HEK293 (cell line): ENCODE measurements around the gene ARHGAP26.
A peak's percentile ranks its signal among the peaks of the same experiment; 100 is the strongest.

Experiments used
- EGR2 ChIP-seq: fragments of 450-650 bp; formaldehyde crosslinking; IDR thresholded peaks from 2 replicates; pipeline ENCODE4 v1.5.1; 2016; ENCODE audit warnings: low read depth, missing biosample characterization, missing genetic modification characterization
- FEZF1 ChIP-seq: fragments of 450-650 bp; formaldehyde crosslinking; IDR thresholded peaks from 2 replicates; pipeline ENCODE4 v1.5.1; 2016; ENCODE audit warnings: missing biosample characterization, missing genetic modification characterization
- GLIS1 ChIP-seq: fragments of 450-650 bp; formaldehyde crosslinking; IDR thresholded peaks from 2 replicates; pipeline ENCODE4 v1.5.1; 2016; ENCODE audit warnings: missing biosample characterization, missing genetic modification characterization
- IKZF3 ChIP-seq: fragments of 450-650 bp; IDR thresholded peaks from 2 replicates; pipeline ENCODE4 v1.5.0; 2018; ENCODE audit warnings: missing biosample characterization, mild to moderate bottlenecking, missing genetic modification characterization, moderate library complexity
- KLF7 ChIP-seq: fragments of 450-650 bp; formaldehyde crosslinking; IDR thresholded peaks from 2 replicates; pipeline ENCODE4 v1.5.1; 2016; ENCODE audit warnings: missing biosample characterization, missing genetic modification characterization, borderline replicate concordance
- KLF8 ChIP-seq: fragments of 450-650 bp; formaldehyde crosslinking; IDR thresholded peaks from 2 replicates; pipeline ENCODE4 v1.5.1; 2016; ENCODE audit warnings: missing biosample characterization, missing genetic modification characterization
- REPIN1 ChIP-seq: fragments of 450-650 bp; formaldehyde crosslinking; IDR thresholded peaks from 2 replicates; pipeline ENCODE4 v1.5.1; 2017; ENCODE audit warnings: missing biosample characterization, missing genetic modification characterization, low read depth
- SCRT1 ChIP-seq: fragments of 450-650 bp; formaldehyde crosslinking; IDR thresholded peaks from 2 replicates; pipeline ENCODE4 v1.5.1; 2016; ENCODE audit warnings: missing biosample characterization, missing genetic modification characterization, borderline replicate concordance
- ZBTB1 ChIP-seq: fragments of 450-650 bp; formaldehyde crosslinking; IDR thresholded peaks from 2 replicates; pipeline ENCODE4 v1.5.1; 2016; ENCODE audit warnings: missing biosample characterization, missing genetic modification characterization
- ZFHX2 ChIP-seq: fragments of 450-650 bp; formaldehyde crosslinking; conservative IDR thresholded peaks from 2 replicates; pipeline ENCODE4 v1.5.1; 2016; ENCODE audit warnings: missing biosample characterization, missing genetic modification characterization
- ZNF10 ChIP-seq: fragments of 450-650 bp; formaldehyde crosslinking; IDR thresholded peaks from 2 replicates; pipeline ENCODE4 v1.5.1; 2017; ENCODE audit warnings: missing biosample characterization, missing genetic modification characterization
- ZNF214 ChIP-seq: fragments of 450-650 bp; formaldehyde crosslinking; IDR thresholded peaks from 2 replicates; pipeline ENCODE4 v1.5.1; 2017; ENCODE audit warnings: missing biosample characterization, mild to moderate bottlenecking, missing genetic modification characterization, borderline replicate concordance
- ZNF311 ChIP-seq: fragments of 450-650 bp; formaldehyde crosslinking; IDR thresholded peaks from 2 replicates; pipeline ENCODE4 v1.5.1; 2017; ENCODE audit warnings: missing biosample characterization, missing genetic modification characterization, borderline replicate concordance
- ZNF391 ChIP-seq: fragments of 450-650 bp; formaldehyde crosslinking; IDR thresholded peaks from 2 replicates; pipeline ENCODE4 v1.5.1; 2016; ENCODE audit warnings: low read depth, missing biosample characterization, missing genetic modification characterization, borderline replicate concordance
- ZNF521 ChIP-seq: fragments of 450-650 bp; formaldehyde crosslinking; IDR thresholded peaks from 2 replicates; pipeline ENCODE4 v1.5.1; 2017; ENCODE audit warnings: missing biosample characterization, mild to moderate bottlenecking, missing genetic modification characterization
- ZNF560 ChIP-seq: fragments of 450-650 bp; formaldehyde crosslinking; IDR thresholded peaks from 2 replicates; pipeline ENCODE4 v1.5.1; 2017; ENCODE audit warnings: missing biosample characterization, missing genetic modification characterization, borderline replicate concordance
- ZNF571 ChIP-seq: fragments of 450-650 bp; formaldehyde crosslinking; IDR thresholded peaks from 2 replicates; pipeline ENCODE4 v1.5.0; 2017; ENCODE audit warnings: missing biosample characterization, missing genetic modification characterization
- ZNF621 ChIP-seq: fragments of 450-650 bp; formaldehyde crosslinking; IDR thresholded peaks from 2 replicates; pipeline ENCODE4 v1.5.1; 2017; ENCODE audit warnings: missing biosample characterization, missing genetic modification characterization
- ZNF837 ChIP-seq: fragments of 450-650 bp; formaldehyde crosslinking; IDR thresholded peaks from 2 replicates; pipeline ENCODE4 v1.5.1; 2016; ENCODE audit warnings: missing biosample characterization, missing genetic modification characterization
- ZNF843 ChIP-seq: fragments of 450-650 bp; formaldehyde crosslinking; IDR thresholded peaks from 2 replicates; pipeline ENCODE4 v1.5.1; 2016; ENCODE audit warnings: missing biosample characterization, missing genetic modification characterization
- ZSCAN30 ChIP-seq: fragments of 450-650 bp; IDR thresholded peaks from 2 replicates; pipeline ENCODE4 v1.5.1; 2018; ENCODE audit warnings: missing biosample characterization, mild to moderate bottlenecking, missing genetic modification characterization, moderate library complexity
- ZXDB ChIP-seq: fragments of 450-650 bp; formaldehyde crosslinking; IDR thresholded peaks from 2 replicates; pipeline ENCODE4 v1.5.1; 2016; ENCODE audit warnings: missing biosample characterization, missing genetic modification characterization
- TF ChIP-seq, protein P1 (sequence below): fragments of 450-650 bp; IDR thresholded peaks from 2 replicates; pipeline ENCODE4 v1.5.1; 2018; ENCODE audit warnings: missing biosample characterization, missing genetic modification characterization
- TF ChIP-seq, protein P2 (sequence below): fragments of 450-650 bp; formaldehyde crosslinking; IDR thresholded peaks from 2 replicates; pipeline ENCODE4 v1.5.1; 2017; ENCODE audit warnings: missing biosample characterization, missing genetic modification characterization
- TF ChIP-seq, protein P3 (sequence below): fragments of 450-650 bp; formaldehyde crosslinking; IDR thresholded peaks from 2 replicates; pipeline ENCODE4 v1.5.1; 2016; ENCODE audit warnings: missing biosample characterization, missing genetic modification characterization
- TF ChIP-seq, protein P4 (sequence below): fragments of 450-650 bp; IDR thresholded peaks from 2 replicates; pipeline ENCODE4 v1.5.1; 2018; ENCODE audit warnings: missing biosample characterization, mild to moderate bottlenecking, missing genetic modification characterization
- TF ChIP-seq, protein P5 (sequence below): fragments of 450-650 bp; formaldehyde crosslinking; IDR thresholded peaks from 2 replicates; pipeline ENCODE4 v1.5.1; 2016; ENCODE audit warnings: missing biosample characterization, missing genetic modification characterization
- TF ChIP-seq, protein P6 (sequence below): fragments of 450-650 bp; formaldehyde crosslinking; IDR thresholded peaks from 2 replicates; pipeline ENCODE4 v1.5.1; 2016; ENCODE audit warnings: missing biosample characterization, missing genetic modification characterization

Gene ARHGAP26

DNA sequence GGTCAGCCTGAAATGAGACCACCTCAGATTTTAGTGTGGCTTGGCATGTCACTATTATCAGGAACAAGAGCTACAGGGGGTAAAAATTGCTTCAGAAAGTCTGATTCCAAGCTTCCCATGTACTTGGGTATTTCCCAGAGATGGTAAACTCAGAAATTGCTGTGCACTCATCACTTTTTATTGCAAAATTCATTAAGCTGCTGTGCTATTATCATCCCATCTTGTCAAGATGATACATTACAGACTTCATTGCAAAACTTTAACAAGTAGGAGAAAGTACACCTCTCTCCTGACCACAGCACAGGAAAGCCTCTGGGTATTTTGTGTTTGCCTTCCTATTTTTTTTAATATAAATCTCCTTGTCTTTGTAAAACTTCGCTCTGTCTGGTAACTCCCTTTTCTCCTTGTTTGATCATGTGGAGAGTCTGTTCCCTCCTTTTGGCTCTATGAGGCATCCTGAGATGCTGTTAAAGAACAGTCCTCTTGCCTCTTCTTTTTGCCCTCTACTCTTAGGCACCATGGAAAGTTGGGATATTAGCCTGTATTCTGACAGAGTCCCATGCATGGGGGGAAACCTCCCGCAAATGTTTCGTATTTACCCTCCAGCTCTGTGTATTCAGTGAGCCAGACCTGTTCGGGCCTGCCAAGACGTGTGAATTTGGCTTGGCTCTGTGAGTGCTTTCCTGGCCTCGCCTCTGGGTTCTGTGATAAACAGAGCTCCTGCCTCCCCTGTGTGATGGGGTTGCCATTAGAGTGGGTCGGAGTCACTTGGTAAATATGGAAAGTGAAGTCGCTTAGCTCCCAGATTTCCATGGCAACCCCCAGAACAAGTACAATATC lies 372.6 kb downstream of the ARHGAP26 start (continued):
- TF ChIP-seq, protein P1, sequence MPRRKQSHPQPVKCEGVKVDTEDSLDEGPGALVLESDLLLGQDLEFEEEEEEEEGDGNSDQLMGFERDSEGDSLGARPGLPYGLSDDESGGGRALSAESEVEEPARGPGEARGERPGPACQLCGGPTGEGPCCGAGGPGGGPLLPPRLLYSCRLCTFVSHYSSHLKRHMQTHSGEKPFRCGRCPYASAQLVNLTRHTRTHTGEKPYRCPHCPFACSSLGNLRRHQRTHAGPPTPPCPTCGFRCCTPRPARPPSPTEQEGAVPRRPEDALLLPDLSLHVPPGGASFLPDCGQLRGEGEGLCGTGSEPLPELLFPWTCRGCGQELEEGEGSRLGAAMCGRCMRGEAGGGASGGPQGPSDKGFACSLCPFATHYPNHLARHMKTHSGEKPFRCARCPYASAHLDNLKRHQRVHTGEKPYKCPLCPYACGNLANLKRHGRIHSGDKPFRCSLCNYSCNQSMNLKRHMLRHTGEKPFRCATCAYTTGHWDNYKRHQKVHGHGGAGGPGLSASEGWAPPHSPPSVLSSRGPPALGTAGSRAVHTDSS (tag by site-specific recombination) = no peak
- TF ChIP-seq ZNF560 (no peak), ZXDB (no peak), ZNF391 (tag by site-specific recombination) (no peak), ZBTB1 (tag by site-specific recombination) (no peak), REPIN1 (tag by site-specific recombination) (no peak), ZNF571 (tag by site-specific recombination) (no peak), FEZF1 (tag by site-specific recombination) (peak; percentile 66), ZNF843 (peak; percentile 26; the same call in 1 of the 2 replicates), SCRT1 (tag by site-specific recombination) (no peak), ZFHX2 (tag by site-specific recombination) (no peak), ZSCAN30 (tag by site-specific recombination) (peak; percentile 41; the same call in 1 of the 2 replicates), ZNF311 (tag by site-specific recombination) (no peak), ZNF10 (no peak), EGR2 (tag by site-specific recombination) (no peak), GLIS1 (peak; percentile 81), KLF8 (no peak), ZNF214 (tag by site-specific recombination) (no peak), IKZF3 (peak; percentile 47; the same call in 1 of the 2 replicates), ZNF521 (tag by site-specific recombination) (no peak), KLF7 (tag by site-specific recombination) (no peak), ZNF621 (tag by site-specific recombination) (no peak), ZNF837 (tag by site-specific recombination) (no peak)
- TF ChIP-seq, protein P2, sequence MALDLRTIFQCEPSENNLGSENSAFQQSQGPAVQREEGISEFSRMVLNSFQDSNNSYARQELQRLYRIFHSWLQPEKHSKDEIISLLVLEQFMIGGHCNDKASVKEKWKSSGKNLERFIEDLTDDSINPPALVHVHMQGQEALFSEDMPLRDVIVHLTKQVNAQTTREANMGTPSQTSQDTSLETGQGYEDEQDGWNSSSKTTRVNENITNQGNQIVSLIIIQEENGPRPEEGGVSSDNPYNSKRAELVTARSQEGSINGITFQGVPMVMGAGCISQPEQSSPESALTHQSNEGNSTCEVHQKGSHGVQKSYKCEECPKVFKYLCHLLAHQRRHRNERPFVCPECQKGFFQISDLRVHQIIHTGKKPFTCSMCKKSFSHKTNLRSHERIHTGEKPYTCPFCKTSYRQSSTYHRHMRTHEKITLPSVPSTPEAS (tag by site-specific recombination) = no peak
- TF ChIP-seq, protein P3, sequence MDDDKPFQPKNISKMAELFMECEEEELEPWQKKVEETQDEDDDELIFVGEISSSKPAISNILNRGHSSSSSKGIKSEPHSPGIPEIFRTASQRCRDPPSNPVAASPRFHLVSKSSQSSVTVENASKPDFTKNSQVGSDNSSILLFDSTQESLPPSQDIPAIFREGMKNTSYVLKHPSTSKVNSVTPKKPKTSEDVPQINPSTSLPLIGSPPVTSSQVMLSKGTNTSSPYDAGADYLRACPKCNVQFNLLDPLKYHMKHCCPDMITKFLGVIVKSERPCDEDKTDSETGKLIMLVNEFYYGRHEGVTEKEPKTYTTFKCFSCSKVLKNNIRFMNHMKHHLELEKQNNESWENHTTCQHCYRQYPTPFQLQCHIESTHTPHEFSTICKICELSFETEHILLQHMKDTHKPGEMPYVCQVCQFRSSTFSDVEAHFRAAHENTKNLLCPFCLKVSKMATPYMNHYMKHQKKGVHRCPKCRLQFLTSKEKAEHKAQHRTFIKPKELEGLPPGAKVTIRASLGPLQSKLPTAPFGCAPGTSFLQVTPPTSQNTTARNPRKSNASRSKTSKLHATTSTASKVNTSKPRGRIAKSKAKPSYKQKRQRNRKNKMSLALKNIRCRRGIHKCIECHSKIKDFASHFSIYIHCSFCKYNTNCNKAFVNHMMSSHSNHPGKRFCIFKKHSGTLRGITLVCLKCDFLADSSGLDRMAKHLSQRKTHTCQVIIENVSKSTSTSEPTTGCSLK (tag by site-specific recombination) = no peak
- TF ChIP-seq, protein P4, sequence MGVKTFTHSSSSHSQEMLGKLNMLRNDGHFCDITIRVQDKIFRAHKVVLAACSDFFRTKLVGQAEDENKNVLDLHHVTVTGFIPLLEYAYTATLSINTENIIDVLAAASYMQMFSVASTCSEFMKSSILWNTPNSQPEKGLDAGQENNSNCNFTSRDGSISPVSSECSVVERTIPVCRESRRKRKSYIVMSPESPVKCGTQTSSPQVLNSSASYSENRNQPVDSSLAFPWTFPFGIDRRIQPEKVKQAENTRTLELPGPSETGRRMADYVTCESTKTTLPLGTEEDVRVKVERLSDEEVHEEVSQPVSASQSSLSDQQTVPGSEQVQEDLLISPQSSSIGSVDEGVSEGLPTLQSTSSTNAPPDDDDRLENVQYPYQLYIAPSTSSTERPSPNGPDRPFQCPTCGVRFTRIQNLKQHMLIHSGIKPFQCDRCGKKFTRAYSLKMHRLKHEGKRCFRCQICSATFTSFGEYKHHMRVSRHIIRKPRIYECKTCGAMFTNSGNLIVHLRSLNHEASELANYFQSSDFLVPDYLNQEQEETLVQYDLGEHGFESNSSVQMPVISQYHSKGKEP (tag by site-specific recombination) = peak; percentile 71; the same call in 1 of the 2 replicates
- TF ChIP-seq, protein P5, sequence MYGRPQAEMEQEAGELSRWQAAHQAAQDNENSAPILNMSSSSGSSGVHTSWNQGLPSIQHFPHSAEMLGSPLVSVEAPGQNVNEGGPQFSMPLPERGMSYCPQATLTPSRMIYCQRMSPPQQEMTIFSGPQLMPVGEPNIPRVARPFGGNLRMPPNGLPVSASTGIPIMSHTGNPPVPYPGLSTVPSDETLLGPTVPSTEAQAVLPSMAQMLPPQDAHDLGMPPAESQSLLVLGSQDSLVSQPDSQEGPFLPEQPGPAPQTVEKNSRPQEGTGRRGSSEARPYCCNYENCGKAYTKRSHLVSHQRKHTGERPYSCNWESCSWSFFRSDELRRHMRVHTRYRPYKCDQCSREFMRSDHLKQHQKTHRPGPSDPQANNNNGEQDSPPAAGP (tag by site-specific recombination) = no peak
- TF ChIP-seq, protein P6, sequence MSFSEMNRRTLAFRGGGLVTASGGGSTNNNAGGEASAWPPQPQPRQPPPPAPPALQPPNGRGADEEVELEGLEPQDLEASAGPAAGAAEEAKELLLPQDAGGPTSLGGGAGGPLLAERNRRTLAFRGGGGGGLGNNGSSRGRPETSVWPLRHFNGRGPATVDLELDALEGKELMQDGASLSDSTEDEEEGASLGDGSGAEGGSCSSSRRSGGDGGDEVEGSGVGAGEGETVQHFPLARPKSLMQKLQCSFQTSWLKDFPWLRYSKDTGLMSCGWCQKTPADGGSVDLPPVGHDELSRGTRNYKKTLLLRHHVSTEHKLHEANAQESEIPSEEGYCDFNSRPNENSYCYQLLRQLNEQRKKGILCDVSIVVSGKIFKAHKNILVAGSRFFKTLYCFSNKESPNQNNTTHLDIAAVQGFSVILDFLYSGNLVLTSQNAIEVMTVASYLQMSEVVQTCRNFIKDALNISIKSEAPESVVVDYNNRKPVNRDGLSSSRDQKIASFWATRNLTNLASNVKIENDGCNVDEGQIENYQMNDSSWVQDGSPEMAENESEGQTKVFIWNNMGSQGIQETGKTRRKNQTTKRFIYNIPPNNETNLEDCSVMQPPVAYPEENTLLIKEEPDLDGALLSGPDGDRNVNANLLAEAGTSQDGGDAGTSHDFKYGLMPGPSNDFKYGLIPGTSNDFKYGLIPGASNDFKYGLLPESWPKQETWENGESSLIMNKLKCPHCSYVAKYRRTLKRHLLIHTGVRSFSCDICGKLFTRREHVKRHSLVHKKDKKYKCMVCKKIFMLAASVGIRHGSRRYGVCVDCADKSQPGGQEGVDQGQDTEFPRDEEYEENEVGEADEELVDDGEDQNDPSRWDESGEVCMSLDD (tag by site-specific recombination) = no peak
